ENCODE data around the gene GALNT3.

The GALNT3 gene

GRCh38 chr2:165793779-165794535 lies at the start of gene GALNT3:
Gene GALNT3, minus strand, starts transcription at chr2:165794247. Its CDS starts 23,547 bp downstream, at chr2:165770700.
- DNase-seq (ENCODE audit: low read depth in 2 of 3, low spot score in 1 of 3) = no peak

GRCh38 chr2:165843351-165843750 lies 49.3 kb upstream of the GALNT3 start:
- DNase-seq (ENCODE audit: low read depth in 2 of 3, low spot score in 1 of 3) = no peak

GRCh38 chr2:165840333-165840958 lies 46.4 kb upstream of the GALNT3 start:
- no peak for DNase-seq (ENCODE audit: low read depth in 2 of 3, low spot score in 1 of 3)

GRCh38 chr2:165839610-165840009 lies 45.6 kb upstream of the GALNT3 start:
- no peak for DNase-seq (ENCODE audit: low read depth in 2 of 3, low spot score in 1 of 3)

- DNase-seq (ENCODE audit: low read depth in 2 of 3, low spot score in 1 of 3) = no peak
Observed at GRCh38 chr2:165837122-165837521, 43.1 kb upstream of the GALNT3 start.

GRCh38 chr2:165835363-165835762 lies 41.3 kb upstream of the GALNT3 start:
- no peak for DNase-seq (ENCODE audit: low read depth in 2 of 3, low spot score in 1 of 3)

GRCh38 chr2:165833156-165833555 lies 39.1 kb upstream of the GALNT3 start:
- DNase-seq (ENCODE audit: low read depth in 2 of 3, low spot score in 1 of 3) = no peak

GRCh38 chr2:165827921-165828276 lies 33.9 kb upstream of the GALNT3 start:
- DNase-seq (ENCODE audit: low read depth in 2 of 3, low spot score in 1 of 3) = no peak

GRCh38 chr2:165827016-165827920 lies 33.2 kb upstream of the GALNT3 start:
- no peak for DNase-seq (ENCODE audit: low read depth in 2 of 3, low spot score in 1 of 3)

GRCh38 chr2:165825041-165825440 lies 31.0 kb upstream of the GALNT3 start:
- no peak for DNase-seq (ENCODE audit: low read depth in 2 of 3, low spot score in 1 of 3)

GRCh38 chr2:165820296-165820695 lies 26.2 kb upstream of the GALNT3 start:
- no peak for DNase-seq (ENCODE audit: low read depth in 2 of 3, low spot score in 1 of 3)

- DNase-seq (ENCODE audit: low read depth in 2 of 3, low spot score in 1 of 3) = no peak
Observed at GRCh38 chr2:165818920-165819319, 24.9 kb upstream of the GALNT3 start.

GRCh38 chr2:165815299-165816141 lies 21.5 kb upstream of the GALNT3 start:
- DNase-seq (ENCODE audit: low read depth in 2 of 3, low spot score in 1 of 3) = no peak

GRCh38 chr2:165814473-165814872 lies 20.4 kb upstream of the GALNT3 start:
- no peak for DNase-seq (ENCODE audit: low read depth in 2 of 3, low spot score in 1 of 3)

- DNase-seq (ENCODE audit: low read depth in 2 of 3, low spot score in 1 of 3) = no peak
Observed at GRCh38 chr2:165811592-165812370, 17.7 kb upstream of the GALNT3 start.

- no peak for DNase-seq (ENCODE audit: low read depth in 2 of 3, low spot score in 1 of 3)
Observed at GRCh38 chr2:165810418-165810817, 16.4 kb upstream of the GALNT3 start.

- no peak for DNase-seq (ENCODE audit: low read depth in 2 of 3, low spot score in 1 of 3)
Observed at GRCh38 chr2:165804719-165805118, 10.7 kb upstream of the GALNT3 start.

- no peak for DNase-seq (ENCODE audit: low read depth in 2 of 3, low spot score in 1 of 3)
Observed at GRCh38 chr2:165803123-165803760, 9.2 kb upstream of the GALNT3 start.

GRCh38 chr2:165801176-165801575 lies 7.1 kb upstream of the GALNT3 start:
- no peak for DNase-seq (ENCODE audit: low read depth in 2 of 3, low spot score in 1 of 3)

All from stimulated activated CD4-positive, alpha-beta T cell treated with anti-CD3 and anti-CD28 coated beads, Interleukin-12 subunit alpha, Interleukin-12 subunit beta, amount 100 ng/mL, for 48 hours (primary cell).